GM21717 (cell line): Measurements from ENCODE around the gene DAGLA.

ENCODE experiments used
- ATAC-seq: cut with Tn5 transposase; IDR thresholded peaks from one replicate; pipeline ENCODE4 v1.9.1; 2021; ENCODE audit warnings: mild to moderate bottlenecking, moderate library complexity; ENCODE audit not compliant: unreplicated experiment

Gene DAGLA

GRCh38 chr11:61745781-61746441 lies 65.7 kb downstream of the DAGLA start:
- no peak for ATAC-seq

GRCh38 chr11:61746442-61747191 lies 66.4 kb downstream of the DAGLA start:
- ATAC-seq = no peak

- peak; percentile 54 for ATAC-seq
These were observed 67.2 kb downstream of the DAGLA start for GRCh38 chr11:61747192-61747966.

GRCh38 chr11:61747967-61748285 lies 67.7 kb downstream of the DAGLA start:
- ATAC-seq = no peak

GRCh38 chr11:61749591-61750217 lies 69.5 kb downstream of the DAGLA start:
- no peak for ATAC-seq

- ATAC-seq = no peak
These were observed 70.6 kb downstream of the DAGLA start for GRCh38 chr11:61750631-61751273.

GRCh38 chr11:61751384-61751783 lies 71.2 kb downstream of the DAGLA start:
- no peak for ATAC-seq

GRCh38 chr11:61752117-61752924 lies 72.1 kb downstream of the DAGLA start, which contains the start of gene MYRF:
TSS of gene MYRF (plus strand) at chr11:61752636. CDS start at chr11:61752745, 109 bp downstream.
- no peak for ATAC-seq

- no peak for ATAC-seq
These were observed 72.8 kb downstream of the DAGLA start for GRCh38 chr11:61752925-61753521.

- ATAC-seq = no peak
These were observed 73.5 kb downstream of the DAGLA start for GRCh38 chr11:61753672-61754071.

- no peak for ATAC-seq
These were observed 74.6 kb downstream of the DAGLA start for GRCh38 chr11:61754534-61755482.

- no peak for ATAC-seq
These were observed 75.9 kb downstream of the DAGLA start for GRCh38 chr11:61756147-61756451.

- ATAC-seq = no peak
These were observed 76.4 kb downstream of the DAGLA start for GRCh38 chr11:61756452-61757212.

GRCh38 chr11:61757213-61757862 lies 77.1 kb downstream of the DAGLA start:
- no peak for ATAC-seq

- no peak for ATAC-seq
These were observed 80.8 kb downstream of the DAGLA start for GRCh38 chr11:61760946-61761345.

- ATAC-seq = no peak
These were observed 81.4 kb downstream of the DAGLA start for GRCh38 chr11:61761440-61762222.

GRCh38 chr11:61762223-61762615 lies 82.0 kb downstream of the DAGLA start:
- no peak for ATAC-seq
